ENCODE measurements around the gene ALAD. TPM values are rescaled to one million over a fixed set of nuclear protein-coding genes. Genes with fewer than 3 reads are reported as not detected.
"Not testable (repeated sequence)": the region's sequence is repeated elsewhere in the genome, so short reads cannot be mapped to it uniquely, and the experiment has no call there.

Gene ALAD
- total RNA-seq, 1 donor from 2014 or later = 24.3 TPM

DNA sequence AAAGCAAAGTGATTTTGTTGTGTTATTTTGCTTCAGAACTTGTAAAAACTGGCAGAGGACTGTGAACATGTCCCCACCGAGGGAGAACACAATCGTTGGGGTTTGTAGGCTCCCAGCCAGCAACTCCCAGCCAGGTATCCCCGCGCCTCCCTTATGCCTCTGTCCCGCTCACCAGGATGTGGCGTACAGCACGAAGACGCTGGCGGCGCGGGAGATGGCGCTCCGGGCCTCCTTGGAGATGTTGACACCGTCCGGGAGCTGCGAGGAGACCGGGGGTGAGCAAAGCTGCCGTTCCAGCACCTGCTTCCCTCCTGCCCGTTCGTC lies 8.8 kb upstream of the ALAD start:
- Mint-ChIP-seq H3K27ac (peak overlapping the region; percentile 99), H3K27me3 (no peaks in the 10 kb centered on the region), H3K4me1 (peaks cover 31% of the 10 kb centered on the region), H3K36me3 (ENCODE audit: low read depth) (peaks cover 40% of the 10 kb centered on the region), H3K4me3 (peak overlapping the region; percentile 98), H3K9me3 (no peaks in the 10 kb centered on the region)
- TF ChIP-seq, protein P1, sequence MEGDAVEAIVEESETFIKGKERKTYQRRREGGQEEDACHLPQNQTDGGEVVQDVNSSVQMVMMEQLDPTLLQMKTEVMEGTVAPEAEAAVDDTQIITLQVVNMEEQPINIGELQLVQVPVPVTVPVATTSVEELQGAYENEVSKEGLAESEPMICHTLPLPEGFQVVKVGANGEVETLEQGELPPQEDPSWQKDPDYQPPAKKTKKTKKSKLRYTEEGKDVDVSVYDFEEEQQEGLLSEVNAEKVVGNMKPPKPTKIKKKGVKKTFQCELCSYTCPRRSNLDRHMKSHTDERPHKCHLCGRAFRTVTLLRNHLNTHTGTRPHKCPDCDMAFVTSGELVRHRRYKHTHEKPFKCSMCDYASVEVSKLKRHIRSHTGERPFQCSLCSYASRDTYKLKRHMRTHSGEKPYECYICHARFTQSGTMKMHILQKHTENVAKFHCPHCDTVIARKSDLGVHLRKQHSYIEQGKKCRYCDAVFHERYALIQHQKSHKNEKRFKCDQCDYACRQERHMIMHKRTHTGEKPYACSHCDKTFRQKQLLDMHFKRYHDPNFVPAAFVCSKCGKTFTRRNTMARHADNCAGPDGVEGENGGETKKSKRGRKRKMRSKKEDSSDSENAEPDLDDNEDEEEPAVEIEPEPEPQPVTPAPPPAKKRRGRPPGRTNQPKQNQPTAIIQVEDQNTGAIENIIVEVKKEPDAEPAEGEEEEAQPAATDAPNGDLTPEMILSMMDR (IDR thresholded peaks at IDR 0.05) = no peak
- ATAC-seq (ENCODE audit: low read depth) = no peak
- ChIA-PET POLR2A (interaction anchor here (0.6 to 3.2 kb wide), 24 partner anchors 9 to 1779 kb away, joined by 3 to 83 read pairs (median 4); partner anchors contain the start of genes ALAD, BSPRY, CDC26 and DNAJC25), CTCF (interaction anchor here (0.8 to 2.0 kb wide), 7 partner anchors 9 to 248 kb away, joined by 3 to 16 read pairs (median 3); partner anchors contain the start of gene ALAD)
- intact Hi-C loops (cut with micrococcal nuclease) = loop anchor here (1.0 to 10.0 kb wide), 11 partner anchors 9 to 1927 kb away; partner anchors contain the start of genes ALAD, CDC26, FKBP15 and HDHD3
- DNase-seq = no peak

DNA sequence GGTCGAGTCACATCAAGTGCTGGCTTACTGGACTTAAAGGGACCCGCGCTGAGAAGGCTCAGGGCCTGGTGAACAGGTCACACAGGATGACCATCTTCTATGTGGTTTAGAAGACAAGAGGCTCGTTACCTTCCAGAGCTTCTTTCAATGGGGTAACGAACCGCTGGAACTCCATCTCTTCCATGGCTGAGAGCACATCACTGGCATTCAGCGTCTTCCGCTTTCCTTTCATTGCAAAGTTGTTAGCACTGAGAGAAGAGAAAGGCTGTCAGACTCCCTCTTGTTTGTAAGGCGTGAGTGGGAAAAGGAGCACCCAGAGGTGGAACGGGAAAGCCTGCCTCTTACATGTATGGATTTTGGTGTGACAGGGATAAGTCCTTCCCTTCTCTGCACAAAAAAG lies 8.4 kb upstream of the ALAD start:
- ATAC-seq (ENCODE audit: low read depth) (no peak), DNase-seq (no peak)
- POLR2A ChIA-PET = interaction anchor here (0.8 to 3.2 kb wide), 15 partner anchors 9 to 1778 kb away, joined by 3 to 83 read pairs (median 4); partner anchors contain the start of genes ALAD, CDC26, DNAJC25 and FKBP15
- Mint-ChIP-seq H3K27me3 (no peaks in the 10 kb centered on the region), H3K9me3 (no peaks in the 10 kb centered on the region), H3K27ac (peak overlapping the region; percentile 99), H3K4me3 (peak overlapping the region; percentile 98), H3K36me3 (ENCODE audit: low read depth) (peaks cover 40% of the 10 kb centered on the region), H3K4me1 (peaks cover 31% of the 10 kb centered on the region)
- CTCF ChIA-PET = interaction anchor here (0.6 to 2.0 kb wide), 7 partner anchors 8 to 249 kb away, joined by 3 to 16 read pairs (median 4); partner anchors contain the start of gene ALAD
- intact Hi-C loops (cut with micrococcal nuclease) = loop anchor here (10.0 kb wide), 1 partner anchor 255 kb away; the partner anchor contains the start of gene SLC31A2
- TF ChIP-seq, protein P1 (IDR thresholded peaks at IDR 0.05) = no peak

DNA sequence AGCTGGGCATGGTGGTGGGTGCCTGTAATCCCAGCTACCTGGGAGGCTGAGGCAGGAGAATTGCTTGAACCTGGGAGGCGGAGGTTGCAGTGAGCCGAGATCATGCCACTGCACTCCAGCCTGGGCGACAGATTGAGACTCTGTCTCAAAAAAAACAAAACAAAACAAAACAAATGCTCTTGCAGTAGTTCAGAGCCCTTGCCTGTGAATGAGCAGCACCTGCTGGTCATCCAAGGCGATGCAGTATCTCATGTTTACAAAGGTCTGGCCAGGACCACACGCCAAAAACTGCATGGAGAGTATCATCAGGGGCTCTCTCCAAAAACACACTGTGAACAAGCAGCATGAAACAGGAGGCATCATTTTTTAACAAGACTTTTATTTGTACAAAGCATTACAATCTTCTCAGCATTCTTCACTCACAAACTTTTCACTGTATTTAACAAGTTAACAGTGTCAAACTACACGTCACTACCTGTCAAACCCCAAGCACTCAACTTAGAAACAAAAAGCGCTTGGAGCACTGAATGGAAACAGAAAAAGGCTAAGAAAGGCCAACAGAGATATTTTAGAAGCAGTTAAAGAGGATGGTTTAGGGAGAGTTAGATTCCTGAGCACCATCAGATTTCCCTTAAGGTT lies 5.9 kb upstream of the ALAD start:
- not testable (repeated sequence) for ATAC-seq (ENCODE audit: low read depth); H3K9me3 Mint-ChIP-seq; DNase-seq; H3K27me3 Mint-ChIP-seq
- peaks cover 31% of the 10 kb centered on the region for H3K4me1 Mint-ChIP-seq
- H3K36me3 Mint-ChIP-seq (ENCODE audit: low read depth) = peaks cover 40% of the 10 kb centered on the region
- peak overlapping the region; percentile 68 for H3K27ac Mint-ChIP-seq
- peak overlapping the region; percentile 65 for H3K4me3 Mint-ChIP-seq
- POLR2A ChIA-PET = interaction anchor here (1.0 kb wide), 1 partner anchor 175 kb away, joined by 3 read pairs; no protein-coding TSS in a partner anchor
- CTCF ChIA-PET = interaction anchor here (0.9 to 2.8 kb wide), 7 partner anchors 14 to 251 kb away, joined by 3 to 15 read pairs (median 5); partner anchors contain the start of genes CDC26 and PRPF4
- intact Hi-C loops (cut with micrococcal nuclease) = loop anchor here (1.0 to 10.0 kb wide), 3 partner anchors 98 to 252 kb away; partner anchors contain the start of gene SLC31A2

DNA sequence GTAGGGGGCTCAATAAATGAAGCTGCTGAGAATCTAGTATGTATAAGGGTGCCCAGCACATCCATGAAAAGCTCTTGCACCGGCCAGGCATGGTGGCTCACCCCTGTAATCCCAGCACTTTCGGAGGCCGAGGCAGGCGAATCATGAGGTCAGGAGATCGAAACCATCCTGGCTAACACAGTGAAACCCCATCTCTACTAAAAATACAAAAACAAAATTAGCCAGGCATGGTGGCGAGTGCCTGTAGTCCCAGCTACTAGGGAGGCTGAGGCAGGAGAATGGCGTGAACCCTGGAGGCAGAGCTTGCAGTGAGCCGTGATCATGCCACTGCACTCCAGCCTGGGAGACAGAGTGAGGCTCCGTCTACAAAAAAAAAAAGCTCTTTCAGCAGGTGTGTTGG lies 5.3 kb upstream of the ALAD start:
- H3K27ac Mint-ChIP-seq = peak overlapping the region; percentile 68
- POLR2A ChIA-PET; ATAC-seq (ENCODE audit: low read depth); H3K27me3 Mint-ChIP-seq; H3K4me3 Mint-ChIP-seq; DNase-seq; H3K9me3 Mint-ChIP-seq: not testable (repeated sequence)
- CTCF ChIA-PET = interaction anchor here (0.9 to 2.8 kb wide), 6 partner anchors 13 to 252 kb away, joined by 3 to 15 read pairs (median 5); partner anchors contain the start of genes CDC26 and PRPF4
- H3K4me1 Mint-ChIP-seq = peaks cover 33% of the 10 kb centered on the region
- H3K36me3 Mint-ChIP-seq (ENCODE audit: low read depth) = peaks cover 40% of the 10 kb centered on the region
- intact Hi-C loops (cut with micrococcal nuclease) = loop anchor here (10.0 kb wide), 1 partner anchor 252 kb away; the partner anchor contains the start of gene SLC31A2

DNA sequence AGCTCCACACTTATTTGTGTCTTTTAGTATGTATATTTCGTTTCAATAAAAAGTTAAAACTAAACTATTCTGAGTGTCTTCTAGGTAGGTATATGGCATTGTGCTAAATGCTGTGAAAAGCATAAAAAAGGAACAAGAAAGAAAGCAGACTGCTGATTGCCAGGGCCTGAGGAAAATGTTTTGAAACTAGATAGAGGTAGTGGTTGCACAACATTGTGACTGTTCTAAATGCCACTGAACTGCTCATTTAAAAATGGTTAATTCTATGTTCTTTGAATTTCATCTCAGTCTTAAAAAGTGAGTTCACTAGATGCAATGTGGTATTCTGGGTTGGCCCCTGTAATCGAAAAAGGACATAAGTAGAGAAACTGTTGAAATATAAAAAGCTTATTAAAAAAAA lies 2.6 kb upstream of the ALAD start:
- H3K4me1 Mint-ChIP-seq = peaks cover 29% of the 10 kb centered on the region
- POLR2A ChIA-PET = no interaction called here
- no peaks in the 10 kb centered on the region for H3K9me3 Mint-ChIP-seq

More for the DNA sequence above, 2.6 kb upstream of the ALAD start:
- ATAC-seq (ENCODE audit: low read depth) (no peak), DNase-seq (no peak)
- Mint-ChIP-seq H3K4me3 (no peak overlapping the region), H3K27ac (no peak overlapping the region), H3K27me3 (no peaks in the 10 kb centered on the region), H3K36me3 (ENCODE audit: low read depth) (peaks cover 20% of the 10 kb centered on the region)
- CTCF ChIA-PET = interaction anchor here (1.7 to 3.9 kb wide), 3 partner anchors 188 to 254 kb away, joined by 7 to 19 read pairs (median 11); no protein-coding TSS in a partner anchor
- TF ChIP-seq, protein P1 (IDR thresholded peaks at IDR 0.05) = no peak
- intact Hi-C loops (cut with micrococcal nuclease) = loop anchor here (10.0 kb wide), 1 partner anchor 249 kb away; the partner anchor contains the start of gene SLC31A2

Measured in activated B cell treated with CpG ODN at 0.5 μM for 24 hours (primary cell).